SK-N-SH treated with all-trans-retinoic acid at 6 μM for 48 hours (cell line): ENCODE results near the gene FEV.

ENCODE experiments used
- ATAC-seq: fragments of 200-7000 bp; cut with Tn5 transposase; 3 replicates; pipeline ENCODE4 v1.9.1; 2020; ENCODE audit warnings: mild to moderate bottlenecking, moderate library complexity
- ARNTL ChIP-seq: fragments of 450-650 bp; formaldehyde crosslinking; IDR thresholded peaks from 2 replicates; pipeline ENCODE4 v1.5.0; 2020; ENCODE audit warnings: low read depth, mild to moderate bottlenecking, moderate library complexity, borderline replicate concordance
- CSDC2 ChIP-seq: fragments of 250-450 bp; sonication (Bioruptor Pico); IDR thresholded peaks from 2 replicates; pipeline ENCODE4 v1.5.0; 2020; ENCODE audit warnings: mild to moderate bottlenecking, moderate library complexity
- CSRNP3 ChIP-seq: fragments of 250-450 bp; sonication (Bioruptor Pico); IDR thresholded peaks from 2 replicates; pipeline ENCODE4 v1.5.1; 2021; ENCODE audit warnings: mild to moderate bottlenecking, moderate library complexity
- ESRRG ChIP-seq: fragments of 250-450 bp; sonication (Bioruptor Pico); IDR thresholded peaks from 2 replicates; pipeline ENCODE4 v1.6.1; 2021; ENCODE audit warnings: mild to moderate bottlenecking
- GLIS3 ChIP-seq: fragments of 250-450 bp; sonication (Bioruptor Pico); IDR thresholded peaks from 2 replicates; pipeline ENCODE4 v1.5.0; 2020; ENCODE audit warnings: mild to moderate bottlenecking, moderate library complexity
- ISL1 ChIP-seq: fragments of 250-450 bp; sonication (Bioruptor Pico); IDR thresholded peaks from 2 replicates; pipeline ENCODE4 v2.1.2; 2022; ENCODE audit warnings: mild to moderate bottlenecking, moderate library complexity
- PATZ1 ChIP-seq: fragments of 250-450 bp; sonication (Bioruptor Pico); IDR thresholded peaks from 2 replicates; pipeline ENCODE4 v1.8.0; 2020; ENCODE audit warnings: mild to moderate bottlenecking, moderate library complexity, borderline replicate concordance
- PPARA ChIP-seq: fragments of 250-450 bp; sonication (Bioruptor Pico); IDR thresholded peaks from 2 replicates; pipeline ENCODE4 v1.5.0; 2020; ENCODE audit warnings: mild to moderate bottlenecking, borderline replicate concordance
- RARB ChIP-seq: fragments of 250-450 bp; sonication (Bioruptor Pico); IDR thresholded peaks from 2 replicates; pipeline ENCODE4 v1.8.0; 2021; ENCODE audit warnings: mild to moderate bottlenecking, moderate library complexity
- SNAI2 ChIP-seq: fragments of 250-450 bp; sonication (Bioruptor Pico); IDR thresholded peaks from 2 replicates; pipeline ENCODE4 v1.5.0; 2020; ENCODE audit warnings: mild to moderate bottlenecking, moderate library complexity
- TCF4 ChIP-seq: fragments of 250-450 bp; sonication (Bioruptor Pico); IDR thresholded peaks from 2 replicates; pipeline ENCODE4 v1.8.0; 2021; ENCODE audit warnings: mild to moderate bottlenecking, moderate library complexity, borderline replicate concordance
- TOX ChIP-seq: fragments of 250-450 bp; sonication (Bioruptor Pico); IDR thresholded peaks from 2 replicates; pipeline ENCODE4 v1.8.0; 2021; ENCODE audit warnings: mild to moderate bottlenecking, moderate library complexity, borderline replicate concordance
- TSHZ2 ChIP-seq: fragments of 250-450 bp; sonication (Bioruptor Pico); IDR thresholded peaks from 2 replicates; pipeline ENCODE4 v1.5.0; 2020; ENCODE audit warnings: mild to moderate bottlenecking, moderate library complexity
- ZC3H10 ChIP-seq: fragments of 250-450 bp; sonication (Bioruptor Pico); IDR thresholded peaks from 2 replicates; pipeline ENCODE4 v1.5.1; 2021; ENCODE audit warnings: mild to moderate bottlenecking, moderate library complexity
- ZNF70 ChIP-seq: fragments of 450-650 bp; formaldehyde crosslinking; IDR thresholded peaks from 2 replicates; pipeline ENCODE4 v1.5.0; 2020; ENCODE audit warnings: mild to moderate bottlenecking, moderate library complexity
- ZNF8 ChIP-seq: fragments of 450-650 bp; formaldehyde crosslinking; IDR thresholded peaks from 2 replicates; pipeline ENCODE4 v1.5.0; 2020; ENCODE audit warnings: mild to moderate bottlenecking, moderate library complexity

FEV gene

GRCh38 chr2:218981881-218982585, 3.0 kb downstream of the FEV start:
- no peak for ATAC-seq
- no peak for TF ChIP-seq ZNF70 (CRISPR knock-in tag)
- no peak for TF ChIP-seq TOX (CRISPR knock-in tag)
- TF ChIP-seq PPARA: no peak
- TF ChIP-seq RARB (CRISPR knock-in tag): no peak

- no peak for ATAC-seq
- TF ChIP-seq TOX (CRISPR knock-in tag): no peak
- no peak for TF ChIP-seq ISL1 (CRISPR knock-in tag)
- no peak for TF ChIP-seq RARB (CRISPR knock-in tag)
- TF ChIP-seq ZC3H10: no peak
These were observed 3.5 kb downstream of the FEV start for GRCh38 chr2:218981390-218981880.

DNA sequence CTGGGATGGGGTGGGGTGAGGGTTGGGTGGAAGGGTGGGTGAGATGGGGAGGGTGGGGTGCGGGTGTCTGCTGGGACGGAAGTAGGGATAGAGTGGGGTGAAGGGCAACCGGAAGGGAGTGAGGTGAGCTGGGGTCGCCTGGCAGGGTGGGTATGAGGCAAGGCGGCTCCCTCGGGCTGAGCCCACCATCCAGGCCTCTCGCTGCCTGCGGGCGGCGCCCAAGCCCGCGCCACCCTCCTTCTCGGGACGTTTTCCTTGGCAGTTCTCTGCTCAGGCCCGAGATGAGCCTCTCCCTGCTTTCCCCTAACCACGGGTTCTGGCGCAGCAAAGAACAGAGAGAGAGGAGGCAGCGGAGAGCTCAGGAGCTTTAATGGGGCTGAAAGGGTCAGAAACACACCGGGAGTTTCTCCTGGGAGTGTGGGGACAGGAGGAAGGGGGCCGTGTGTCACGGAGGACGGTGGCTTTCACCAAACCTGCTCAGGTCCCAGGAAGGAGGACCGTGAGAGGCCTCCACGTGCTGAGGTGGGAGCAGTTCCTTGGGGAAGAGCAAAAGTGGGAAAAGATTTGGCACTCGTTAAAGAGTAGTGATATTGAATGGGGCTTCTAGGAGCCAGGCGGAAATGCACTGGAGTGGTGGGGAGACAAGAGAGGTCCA, 4.1 kb downstream of the FEV start:
- no peak for ATAC-seq
- TF ChIP-seq CSDC2 (CRISPR knock-in tag): no peak
- no peak for TF ChIP-seq SNAI2 (CRISPR knock-in tag)
- TF ChIP-seq CSRNP3 (CRISPR knock-in tag): no peak
- no peak for TF ChIP-seq ESRRG (CRISPR knock-in tag)
- no peak for TF ChIP-seq ISL1 (CRISPR knock-in tag)
- no peak for TF ChIP-seq PPARA
- TF ChIP-seq GLIS3 (CRISPR knock-in tag): no peak
- no peak for TF ChIP-seq ARNTL (CRISPR knock-in tag)

GRCh38 chr2:218979846-218980734, 4.9 kb downstream of the FEV start:
- TF ChIP-seq ESRRG (CRISPR knock-in tag): no peak
- TF ChIP-seq ZNF8 (CRISPR knock-in tag): no peak
- peak; percentile 47; the same call in 1 of the 2 replicates for TF ChIP-seq ZNF70 (CRISPR knock-in tag)
- 0 out of 2 replicates have a peak, but pooled peaks have one; percentile 14 for TF ChIP-seq PATZ1
- 0 out of 2 replicates have a peak, but pooled peaks have one; percentile 7 for TF ChIP-seq TSHZ2
- TF ChIP-seq, all 23 proteins: peak for 3
- peak; percentile 98 for ATAC-seq

GRCh38 chr2:218975060-218975777, 9.8 kb downstream of the FEV start:
- ATAC-seq: no peak
- TF ChIP-seq TCF4 (no peak), RARB (CRISPR knock-in tag) (no peak), CSDC2 (CRISPR knock-in tag) (no peak)
- TF ChIP-seq, all 23 proteins: peak for 0
